GM21576 (cell line): ENCODE measurements around the gene WNT2.
"Not testable (repeated sequence)": the region's sequence is repeated elsewhere in the genome, so short reads cannot be mapped to it uniquely, and the experiment has no call there.

Source experiments
- ATAC-seq: cut with Tn5 transposase; IDR thresholded peaks from one replicate; pipeline ENCODE4 v1.9.1; 2021; ENCODE audit warnings: mild to moderate bottlenecking, moderate library complexity; ENCODE audit not compliant: unreplicated experiment

Gene WNT2

DNA sequence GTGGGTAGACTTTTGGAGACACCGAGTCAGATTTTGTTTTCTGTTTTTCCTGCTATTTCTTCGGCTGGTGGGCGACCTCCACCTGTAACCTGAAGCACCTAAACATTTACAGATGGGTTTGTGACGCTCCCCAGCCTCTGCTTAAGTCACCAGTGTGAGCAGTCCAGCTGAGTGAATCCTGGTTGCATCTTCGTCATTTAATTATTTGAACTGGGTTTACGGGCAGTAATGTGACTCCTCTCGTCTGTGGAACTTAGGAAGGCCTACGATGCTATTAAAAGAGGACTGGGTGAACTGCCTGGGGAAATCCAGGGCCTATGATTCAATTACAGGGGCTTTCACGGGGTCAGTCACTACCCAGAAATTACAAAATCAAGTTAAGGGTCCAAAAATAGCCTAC lies 52.5 kb downstream of the WNT2 start:
- no peak for ATAC-seq

- ATAC-seq, result no peak
Measured at GRCh38 chr7:117269886-117270285, 53.0 kb downstream of the WNT2 start.

DNA sequence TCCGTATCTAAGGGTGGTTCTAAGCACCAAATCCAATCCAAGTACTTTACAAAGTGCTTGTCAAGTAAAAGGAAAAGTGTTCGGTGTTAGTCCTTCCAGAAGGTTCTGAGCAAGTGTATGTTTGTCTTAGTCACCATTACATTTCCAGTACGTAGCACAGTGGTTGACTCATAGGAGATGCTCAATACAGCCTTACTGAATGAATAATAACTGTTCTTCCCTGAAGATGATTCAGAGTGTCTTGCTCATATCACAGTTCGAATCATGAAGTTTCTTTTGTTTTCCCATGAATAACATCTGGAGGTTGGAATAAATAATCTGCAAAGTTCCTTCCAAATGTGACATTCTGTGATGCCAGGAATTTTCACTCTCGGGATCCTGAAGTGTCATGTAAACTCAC lies 53.4 kb downstream of the WNT2 start:
- no peak for ATAC-seq

DNA sequence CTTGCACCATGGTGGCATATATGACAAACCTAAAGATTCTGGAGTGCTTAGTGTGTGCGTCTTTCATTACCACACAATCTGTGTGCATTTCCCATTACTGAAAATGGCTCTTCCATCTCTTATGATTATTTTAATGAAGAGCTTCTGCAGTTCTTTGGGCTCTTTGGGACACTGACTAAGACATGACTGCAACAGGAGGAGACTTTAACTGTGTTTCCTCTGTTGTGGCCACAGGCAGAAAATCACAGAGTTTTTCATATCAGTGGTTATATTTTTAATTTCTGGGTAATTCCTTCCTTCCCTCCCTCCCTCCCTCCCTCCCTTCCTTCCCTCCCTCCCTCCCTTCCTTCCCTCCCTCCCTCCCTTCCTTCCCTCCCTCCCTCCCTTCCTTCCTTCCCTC lies 58.1 kb downstream of the WNT2 start:
- ATAC-seq, result no peak

- no peak for ATAC-seq
Measured at GRCh38 chr7:117262546-117262945, 60.3 kb downstream of the WNT2 start.

- no peak for ATAC-seq
Measured at GRCh38 chr7:117259615-117260014, 63.2 kb downstream of the WNT2 start.

DNA sequence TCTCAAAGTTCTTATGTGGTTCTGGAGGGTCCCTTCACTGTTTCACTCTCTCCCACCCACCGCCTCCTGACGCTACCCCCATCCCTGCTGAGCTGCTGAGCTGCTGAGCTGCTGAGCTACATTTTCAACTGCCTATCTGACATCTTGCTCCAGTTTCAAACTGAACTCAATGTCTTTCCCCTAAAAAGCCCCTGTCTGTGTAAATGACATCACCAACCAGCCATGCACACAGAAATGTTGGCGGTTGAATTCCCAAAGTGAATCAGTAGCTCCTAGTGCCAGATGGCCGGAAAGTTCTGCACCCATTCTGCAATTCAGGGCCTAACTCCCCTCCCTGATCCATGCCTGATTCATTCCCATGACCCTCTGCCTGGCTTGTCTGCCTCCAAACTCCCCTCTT lies 71.2 kb downstream of the WNT2 start:
- peak; percentile 58 for ATAC-seq

GRCh38 chr7:117250801-117251200 lies 72.1 kb downstream of the WNT2 start:
- no peak for ATAC-seq

- ATAC-seq, result no peak
Measured at GRCh38 chr7:117250245-117250644, 72.6 kb downstream of the WNT2 start.

- ATAC-seq, result no peak
Measured at GRCh38 chr7:117249696-117250095, 73.2 kb downstream of the WNT2 start.

DNA sequence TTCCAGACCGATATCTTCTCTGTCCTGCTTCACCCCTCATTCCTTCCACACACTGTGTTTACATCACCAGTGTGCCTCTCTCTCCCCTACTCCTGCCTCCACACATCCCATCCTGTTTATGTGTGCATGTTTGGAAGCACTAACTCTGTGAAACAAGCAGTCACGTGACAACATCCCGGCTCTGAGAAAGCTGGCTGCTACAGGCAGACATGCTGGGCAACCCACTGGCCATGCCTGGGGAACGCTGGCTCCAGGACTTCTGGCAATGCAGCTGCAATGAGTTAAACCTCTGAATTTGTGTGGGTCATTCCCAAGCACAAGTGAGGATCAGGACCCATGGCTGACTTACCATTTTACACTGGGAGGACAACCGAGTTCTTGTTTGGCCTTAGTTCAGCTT lies 74.0 kb downstream of the WNT2 start:
- no peak for ATAC-seq

- ATAC-seq, result no peak
Measured at GRCh38 chr7:117247809-117248208, 75.0 kb downstream of the WNT2 start.

GRCh38 chr7:117245703-117246102 lies 77.2 kb downstream of the WNT2 start:
- ATAC-seq, result not testable (repeated sequence)

DNA sequence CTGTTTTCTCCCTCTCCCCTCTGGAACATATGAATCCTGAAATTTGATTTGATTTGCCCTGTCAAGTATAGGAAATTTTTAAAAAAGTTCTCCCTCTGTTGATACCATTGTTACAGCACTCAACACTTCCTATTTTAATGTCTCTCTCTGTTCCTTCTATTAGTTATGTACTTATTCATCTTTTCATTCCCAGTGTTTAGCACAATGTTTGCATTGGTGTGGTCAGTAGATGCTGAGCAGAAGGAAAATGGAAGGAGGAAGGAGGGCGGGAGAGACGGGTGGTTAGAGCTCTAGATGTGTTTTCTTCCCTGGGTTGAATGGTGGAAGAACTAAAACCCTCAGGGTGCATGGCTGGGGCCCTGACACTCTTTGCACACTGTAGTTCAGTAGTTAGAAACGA lies 79.5 kb downstream of the WNT2 start:
- no peak for ATAC-seq

DNA sequence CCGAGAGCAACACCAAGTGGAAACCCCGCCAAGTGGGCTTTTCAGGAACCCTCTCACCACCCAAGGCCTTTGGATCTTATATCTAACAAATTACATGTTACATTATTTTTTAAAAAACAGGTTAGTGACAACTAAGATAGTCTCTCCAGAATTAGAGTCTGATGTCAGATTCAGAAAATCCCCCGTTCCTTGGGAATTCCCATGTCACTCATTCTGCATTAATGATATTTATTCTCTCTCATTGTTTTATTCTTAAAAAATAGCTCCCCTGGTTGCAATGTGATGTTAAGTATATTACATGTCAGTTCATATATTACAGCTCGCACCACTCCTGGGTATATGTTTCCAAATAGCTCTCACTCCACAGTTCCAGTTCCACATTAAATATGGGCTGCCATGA lies 81.8 kb downstream of the WNT2 start:
- no peak for ATAC-seq

DNA sequence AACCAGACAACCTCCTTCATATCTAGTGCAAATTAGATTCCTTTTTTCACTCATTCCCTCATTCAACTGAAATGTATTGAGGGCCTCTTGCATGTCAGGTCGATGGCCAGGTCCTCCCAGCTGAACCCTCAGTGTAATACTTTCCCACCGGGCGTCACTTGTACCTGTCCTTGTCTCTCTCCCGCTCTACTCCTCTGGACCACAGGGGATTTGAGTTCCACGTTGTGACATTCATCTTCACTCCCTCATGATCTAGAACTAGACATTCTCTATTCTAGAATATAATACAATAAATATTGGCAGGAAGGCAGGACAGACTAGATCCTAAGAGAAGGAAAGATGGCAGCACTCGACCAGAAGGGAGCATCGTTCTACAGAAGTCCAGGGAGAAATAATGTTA lies 83.9 kb downstream of the WNT2 start:
- no peak for ATAC-seq

DNA sequence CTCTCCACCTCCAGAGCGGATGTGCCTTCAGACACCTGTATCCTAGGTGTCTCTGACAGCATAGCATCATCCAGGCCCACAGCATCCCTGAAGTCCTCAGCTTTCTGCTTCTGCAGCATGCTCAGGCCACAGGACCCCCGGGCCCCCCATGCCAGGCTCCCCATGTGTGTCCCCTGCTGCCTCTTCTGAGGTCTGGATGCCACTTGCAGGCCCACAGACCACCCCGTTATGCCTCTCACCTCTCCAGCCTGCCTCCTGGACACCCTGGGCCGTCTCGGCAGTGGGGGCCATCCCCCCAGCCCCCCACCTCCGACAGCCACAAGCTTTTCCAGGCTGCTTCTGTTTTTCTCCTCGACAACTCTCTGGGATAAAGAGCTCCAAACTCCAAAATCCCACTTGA lies 84.4 kb downstream of the WNT2 start:
- ATAC-seq, result no peak

- peak; percentile 55 for ATAC-seq
Measured at GRCh38 chr7:117237646-117238045, 85.2 kb downstream of the WNT2 start.

DNA sequence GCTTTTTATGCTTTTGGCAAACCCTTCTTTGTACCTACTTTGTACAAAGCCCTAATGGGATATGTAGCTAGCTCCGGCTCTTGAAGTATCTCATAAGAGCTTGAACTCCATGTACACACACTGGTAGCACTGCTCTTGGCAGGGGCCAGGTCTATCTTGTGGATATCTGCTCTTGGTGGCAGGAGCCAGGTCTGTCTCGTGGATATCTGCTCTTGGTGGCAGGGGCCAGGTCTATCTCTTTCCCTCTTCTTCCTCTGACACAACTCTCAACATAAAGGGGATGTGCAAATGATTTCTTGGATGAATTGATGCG lies 91.9 kb downstream of the WNT2 start:
- ATAC-seq, result no peak

DNA sequence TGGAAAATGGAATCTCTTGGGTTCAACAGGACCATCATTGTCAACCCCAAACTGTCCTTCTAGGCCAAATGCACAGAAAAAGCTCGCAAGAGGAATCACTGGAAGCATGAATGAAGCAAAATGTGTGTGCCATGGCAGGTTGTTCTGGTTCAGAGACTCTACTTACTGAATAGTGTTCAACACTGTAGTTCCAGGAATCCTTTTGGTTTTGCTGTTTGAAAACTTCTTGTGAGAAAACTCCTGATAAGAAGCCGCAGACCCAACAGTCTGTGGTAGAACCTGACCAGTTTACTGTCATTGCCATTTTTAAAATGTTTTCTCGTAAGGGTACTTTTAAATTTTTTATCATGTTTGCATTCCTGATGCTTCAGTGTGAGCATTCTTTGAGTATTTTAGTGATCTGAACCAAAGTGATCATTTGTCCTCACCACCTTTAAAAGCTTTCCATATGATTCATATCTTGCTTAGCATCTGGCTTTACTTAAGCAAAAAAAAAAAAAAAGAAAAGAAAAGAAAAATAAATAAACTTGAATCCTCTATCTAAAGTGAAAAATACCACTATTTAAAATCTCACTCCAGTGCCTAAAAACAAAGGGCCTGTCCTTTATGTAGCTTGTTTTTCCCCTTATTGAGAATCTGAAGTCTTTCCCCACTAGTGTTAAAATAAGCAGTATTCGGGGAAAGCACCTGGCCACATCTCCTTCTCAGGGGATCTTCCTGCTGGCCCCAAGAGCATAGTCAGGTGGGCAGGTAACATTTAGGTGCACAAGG lies 92.4 kb downstream of the WNT2 start:
- ATAC-seq, result peak; percentile 68

GRCh38 chr7:117229350-117229749 lies 93.5 kb downstream of the WNT2 start:
- ATAC-seq, result no peak

DNA sequence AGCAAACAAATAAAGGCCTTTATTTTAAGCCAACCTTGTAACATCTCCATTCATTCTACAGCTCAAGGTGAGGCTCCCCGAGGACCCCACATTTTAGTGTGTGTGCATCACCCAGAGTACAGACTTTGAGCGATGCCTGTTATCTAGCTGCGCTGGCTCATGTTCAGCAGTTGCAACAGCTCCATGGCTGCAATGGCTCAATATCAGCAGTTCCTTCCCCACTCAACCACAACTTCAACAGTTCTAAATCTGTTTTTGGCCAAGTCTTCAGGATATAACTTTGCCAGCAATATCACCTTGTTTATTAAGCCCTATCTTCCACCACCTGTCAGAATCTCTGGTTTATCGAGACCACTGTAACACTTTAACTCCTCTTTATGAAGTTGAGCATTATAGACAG lies 95.8 kb downstream of the WNT2 start:
- no peak for ATAC-seq

DNA sequence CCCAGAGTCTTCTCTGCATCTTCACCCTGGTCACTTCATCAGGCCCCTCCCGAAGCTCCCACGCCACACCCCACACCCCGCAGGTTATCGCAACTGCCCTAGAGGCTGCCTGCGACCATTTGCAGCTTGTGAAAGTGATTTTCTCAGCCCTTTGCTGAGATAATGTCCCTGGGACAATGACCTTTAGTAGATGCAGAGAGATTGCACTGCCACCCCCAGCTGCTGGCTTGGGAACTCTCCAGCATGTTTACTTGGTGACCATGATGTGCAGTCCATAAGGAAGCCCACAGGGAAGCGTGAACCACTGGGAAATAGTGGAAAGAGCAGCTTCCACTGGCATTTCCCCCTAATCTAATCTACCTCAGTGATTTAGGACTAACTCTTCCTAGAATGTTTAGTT lies 97.3 kb downstream of the WNT2 start:
- ATAC-seq, result no peak
